ENCODE data around the gene SHISAL1.

DNA sequence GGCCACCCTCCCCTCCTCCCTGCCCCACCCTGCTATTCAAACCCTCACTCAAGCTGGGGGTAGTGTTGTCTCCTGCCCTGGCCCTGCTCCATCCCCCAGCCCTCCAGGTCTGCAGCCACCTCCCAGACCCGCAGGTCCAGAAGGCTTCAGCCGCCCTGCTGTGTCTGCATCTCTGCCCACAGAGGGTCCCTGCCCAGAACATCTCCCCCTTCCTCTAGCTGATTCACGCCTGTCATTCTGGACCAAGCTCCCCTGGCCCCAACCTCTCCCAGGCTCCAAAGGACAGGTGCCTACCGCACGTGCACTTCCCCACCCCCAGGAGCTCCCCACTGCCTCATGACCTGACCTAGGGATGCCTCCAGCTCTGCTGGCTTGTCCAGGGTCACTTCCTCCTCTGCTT lies 16.0 kb upstream of the SHISAL1 start:
- TF ChIP-seq, protein P1, sequence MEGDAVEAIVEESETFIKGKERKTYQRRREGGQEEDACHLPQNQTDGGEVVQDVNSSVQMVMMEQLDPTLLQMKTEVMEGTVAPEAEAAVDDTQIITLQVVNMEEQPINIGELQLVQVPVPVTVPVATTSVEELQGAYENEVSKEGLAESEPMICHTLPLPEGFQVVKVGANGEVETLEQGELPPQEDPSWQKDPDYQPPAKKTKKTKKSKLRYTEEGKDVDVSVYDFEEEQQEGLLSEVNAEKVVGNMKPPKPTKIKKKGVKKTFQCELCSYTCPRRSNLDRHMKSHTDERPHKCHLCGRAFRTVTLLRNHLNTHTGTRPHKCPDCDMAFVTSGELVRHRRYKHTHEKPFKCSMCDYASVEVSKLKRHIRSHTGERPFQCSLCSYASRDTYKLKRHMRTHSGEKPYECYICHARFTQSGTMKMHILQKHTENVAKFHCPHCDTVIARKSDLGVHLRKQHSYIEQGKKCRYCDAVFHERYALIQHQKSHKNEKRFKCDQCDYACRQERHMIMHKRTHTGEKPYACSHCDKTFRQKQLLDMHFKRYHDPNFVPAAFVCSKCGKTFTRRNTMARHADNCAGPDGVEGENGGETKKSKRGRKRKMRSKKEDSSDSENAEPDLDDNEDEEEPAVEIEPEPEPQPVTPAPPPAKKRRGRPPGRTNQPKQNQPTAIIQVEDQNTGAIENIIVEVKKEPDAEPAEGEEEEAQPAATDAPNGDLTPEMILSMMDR (optimal IDR thresholded peaks at IDR 0.05 in 1 of 3, IDR thresholded peaks at IDR 0.05 in 1 of 3, conservative IDR thresholded peaks at IDR 0.05 in 1 of 3; ENCODE audit: extremely low read depth in 1 of 3, insufficient read depth in 2 of 3, low read length in 3 of 3), result no peak
- no peak for TF ChIP-seq EZH2 (IDR thresholded peaks at IDR 0.05; ENCODE audit: low read length)
